ENCODE data around the gene ANKRD49.

DNA sequence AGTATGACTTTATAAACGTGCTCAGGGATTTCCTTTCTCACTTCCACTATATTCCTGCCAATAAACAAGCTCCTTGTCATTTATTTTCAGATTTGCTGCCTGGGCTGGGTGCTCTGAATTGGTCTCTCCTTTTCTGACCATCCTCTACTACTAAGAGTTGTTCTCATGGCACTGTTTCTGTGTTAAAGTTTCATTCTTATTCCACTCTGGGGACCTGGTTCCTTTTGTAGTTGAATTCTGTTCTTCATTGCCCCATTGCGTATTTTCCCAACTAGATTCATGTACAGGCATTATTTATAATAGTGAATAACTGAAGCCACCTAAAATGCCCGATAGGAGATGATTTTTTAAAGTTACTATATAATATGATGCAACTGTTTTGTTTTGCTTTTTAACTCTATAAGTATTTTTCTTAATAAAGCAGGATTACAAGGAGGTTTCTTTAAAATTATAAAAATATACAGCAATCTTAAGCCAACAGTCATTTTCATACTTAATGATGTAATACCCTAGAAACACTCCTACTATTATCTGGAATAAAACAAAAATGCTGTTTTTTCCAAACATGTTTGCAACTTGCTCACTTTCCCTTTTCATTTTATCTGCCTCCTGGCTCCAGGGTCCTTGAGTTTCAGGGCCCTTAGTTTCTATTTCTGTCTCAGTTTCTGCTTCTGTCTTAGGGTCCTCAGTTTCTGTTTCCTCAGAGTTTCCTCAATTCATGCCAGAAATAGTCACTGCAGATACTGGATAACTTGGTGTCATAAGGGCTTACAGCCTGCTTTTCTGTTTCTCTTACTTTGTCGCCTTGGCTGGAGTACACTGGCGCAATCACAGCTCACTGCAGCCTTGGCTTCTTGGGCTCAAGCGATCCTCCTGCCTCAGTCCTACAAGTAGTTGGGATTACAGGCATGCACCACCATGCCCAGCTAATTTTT is 40.2 kb downstream of the ANKRD49 start:
- TF ChIP-seq, protein P1, sequence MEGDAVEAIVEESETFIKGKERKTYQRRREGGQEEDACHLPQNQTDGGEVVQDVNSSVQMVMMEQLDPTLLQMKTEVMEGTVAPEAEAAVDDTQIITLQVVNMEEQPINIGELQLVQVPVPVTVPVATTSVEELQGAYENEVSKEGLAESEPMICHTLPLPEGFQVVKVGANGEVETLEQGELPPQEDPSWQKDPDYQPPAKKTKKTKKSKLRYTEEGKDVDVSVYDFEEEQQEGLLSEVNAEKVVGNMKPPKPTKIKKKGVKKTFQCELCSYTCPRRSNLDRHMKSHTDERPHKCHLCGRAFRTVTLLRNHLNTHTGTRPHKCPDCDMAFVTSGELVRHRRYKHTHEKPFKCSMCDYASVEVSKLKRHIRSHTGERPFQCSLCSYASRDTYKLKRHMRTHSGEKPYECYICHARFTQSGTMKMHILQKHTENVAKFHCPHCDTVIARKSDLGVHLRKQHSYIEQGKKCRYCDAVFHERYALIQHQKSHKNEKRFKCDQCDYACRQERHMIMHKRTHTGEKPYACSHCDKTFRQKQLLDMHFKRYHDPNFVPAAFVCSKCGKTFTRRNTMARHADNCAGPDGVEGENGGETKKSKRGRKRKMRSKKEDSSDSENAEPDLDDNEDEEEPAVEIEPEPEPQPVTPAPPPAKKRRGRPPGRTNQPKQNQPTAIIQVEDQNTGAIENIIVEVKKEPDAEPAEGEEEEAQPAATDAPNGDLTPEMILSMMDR (IDR thresholded peaks at IDR 0.05; ENCODE audit: low read length): no peak
- TF ChIP-seq EZH2 (IDR thresholded peaks at IDR 0.05; ENCODE audit: borderline replicate concordance, low read length): no peak

Data from OCI-LY1 (cell line).